Neural cell (in vitro differentiated cells): Measurements from ENCODE around the gene FCHSD2. TPM values are rescaled to one million over a fixed set of nuclear protein-coding genes. Genes with fewer than 3 reads are reported as not detected.

ENCODE experiments used
- H2AFZ ChIP-seq: fragments of 200-600, 300-800 bp; sonication (generic), shearing (Covaris generic); 2 replicates; pipeline ENCODE4 v1.6.0; 2014; ENCODE audit warnings: low read depth, mild to moderate bottlenecking, antibody characterized with exemption, low read length, moderate library complexity
- H3F3A ChIP-seq: fragments of 200-600 bp; shearing (Covaris generic); 2 replicates; pipeline ENCODE4 v1.6.1; 2016; ENCODE audit warnings: mild to moderate bottlenecking, moderate library complexity, mixed read lengths, antibody characterized with exemption, low read length; ENCODE audit not compliant: insufficient read depth, poor library complexity, severe bottlenecking
- H3K27ac ChIP-seq: fragments of 200-600, 300-800 bp; sonication (generic), shearing (Covaris generic); 2 replicates; pipeline ENCODE4 v1.5.1; 2014; ENCODE audit warnings: mild to moderate bottlenecking, low read length, moderate library complexity
- H3K27me3 ChIP-seq: fragments of 300-800, 200-600 bp; sonication (generic), shearing (Covaris generic); 2 replicates; pipeline ENCODE4 v1.6.0; 2014; ENCODE audit warnings: mild to moderate bottlenecking, low read depth, low read length, moderate library complexity; ENCODE audit not compliant: insufficient read depth
- H3K36me3 ChIP-seq: fragments of 300-800, 200-600 bp; sonication (generic), shearing (Covaris generic); 2 replicates; pipeline ENCODE4 v1.5.1; 2014; ENCODE audit warnings: mild to moderate bottlenecking, antibody characterized with exemption, low read length, moderate library complexity; ENCODE audit not compliant: insufficient read depth
- H3K4me2 ChIP-seq: fragments of 300-800, 200-600 bp; sonication (generic), shearing (Covaris generic); 2 replicates; pipeline ENCODE4 v1.6.0; 2014; ENCODE audit warnings: mild to moderate bottlenecking, low read length
- H3K4me3 ChIP-seq: fragments of 300-800, 200-600 bp; sonication (generic), shearing (Covaris generic); 2 replicates; pipeline ENCODE4 v1.5.1; 2014; ENCODE audit warnings: mild to moderate bottlenecking, low read length, moderate library complexity
- H3K79me2 ChIP-seq: fragments of 200-600 bp; shearing (Covaris generic); replicated peaks from 2 replicates; pipeline ENCODE4 v1.6.0; 2014; ENCODE audit warnings: mild to moderate bottlenecking, low read length, moderate library complexity; ENCODE audit not compliant: insufficient read depth
- H3K9ac ChIP-seq: fragments of 300-800, 200-600 bp; sonication (generic), shearing (Covaris generic); 2 replicates; pipeline ENCODE4 v1.6.1; 2016; ENCODE audit warnings: mild to moderate bottlenecking, low read length, mixed read lengths
- H3K9me2 ChIP-seq: fragments of 200-600 bp; shearing (Covaris generic); 2 replicates; pipeline ENCODE4 v1.6.1; 2016; ENCODE audit warnings: mild to moderate bottlenecking, low read length, mixed read lengths; ENCODE audit not compliant: insufficient read depth
- H3K9me3 ChIP-seq: fragments of 200-600, 300-800 bp; sonication (generic), shearing (Covaris generic); 2 replicates; pipeline ENCODE4 v1.6.1; 2016; ENCODE audit warnings: mild to moderate bottlenecking, mixed run types, low read length, moderate library complexity, mixed read lengths
- H4K20me1 ChIP-seq: fragments of 200-600 bp; shearing (Covaris generic); 2 replicates; pipeline ENCODE4 v1.6.1; 2016; ENCODE audit warnings: mild to moderate bottlenecking, mixed run types; ENCODE audit not compliant: insufficient read depth
- EP300 ChIP-seq: fragments of 450-650 bp; conservative IDR thresholded peaks from 2 replicates; pipeline ENCODE4 v1.6.1; 2014; ENCODE audit warnings: antibody characterized with exemption, mild to moderate bottlenecking, moderate library complexity; ENCODE audit not compliant: poor library complexity, severe bottlenecking
- EZH2 ChIP-seq: fragments of 200-600, 300-800 bp; shearing (Covaris generic), sonication (generic); IDR thresholded peaks from 2 replicates; pipeline ENCODE4 v1.6.1; 2014; ENCODE audit warnings: antibody characterized with exemption, low read length, borderline replicate concordance, mild to moderate bottlenecking; ENCODE audit not compliant: insufficient read depth, poor library complexity, severe bottlenecking
- MXI1 ChIP-seq: fragments of 450-650 bp; conservative IDR thresholded peaks from 2 replicates; pipeline ENCODE4 v1.6.1; 2014; ENCODE audit warnings: antibody characterized with exemption, mild to moderate bottlenecking; ENCODE audit not compliant: poor library complexity, severe bottlenecking
- POLR2AphosphoS5 ChIP-seq: IDR thresholded peaks from 2 replicates; pipeline ENCODE4 v1.6.1; 2012
- RAD21 ChIP-seq: fragments of 450-650 bp; conservative IDR thresholded peaks from 2 replicates; pipeline ENCODE4 v1.6.1; 2014; ENCODE audit warnings: antibody characterized with exemption, mild to moderate bottlenecking, moderate library complexity
- SMC3 ChIP-seq: fragments of 450-650 bp; conservative IDR thresholded peaks from 2 replicates; pipeline ENCODE4 v1.6.1; 2014; ENCODE audit warnings: antibody characterized with exemption, mild to moderate bottlenecking, moderate library complexity; ENCODE audit not compliant: poor library complexity
- TAF1 ChIP-seq: IDR thresholded peaks from 2 replicates; pipeline ENCODE4 v1.6.1; 2012; ENCODE audit warnings: low read depth
- polyA plus RNA-seq: library from polyadenylated mRNA; depleted of rRNA; stranded (reverse); fragments of >200 nt; gene quantifications from 2 replicates; pipeline ENCODE4 v1.2.3, GENCODE V29; 2014
- TF ChIP-seq, protein P1 (sequence below): fragments of 450-650 bp; IDR thresholded peaks from 2 replicates; pipeline ENCODE4 v1.5.1; 2014; ENCODE audit warnings: antibody characterized with exemption, mild to moderate bottlenecking, moderate library complexity; ENCODE audit not compliant: poor library complexity, severe bottlenecking
- TF ChIP-seq, protein P2 (sequence below): IDR thresholded peaks from 2 replicates; pipeline ENCODE4 v1.6.1; 2012; ENCODE audit warnings: borderline replicate concordance

Gene FCHSD2
- polyA plus RNA-seq, 1 donor from 2014 or later = 40.8 TPM

DNA sequence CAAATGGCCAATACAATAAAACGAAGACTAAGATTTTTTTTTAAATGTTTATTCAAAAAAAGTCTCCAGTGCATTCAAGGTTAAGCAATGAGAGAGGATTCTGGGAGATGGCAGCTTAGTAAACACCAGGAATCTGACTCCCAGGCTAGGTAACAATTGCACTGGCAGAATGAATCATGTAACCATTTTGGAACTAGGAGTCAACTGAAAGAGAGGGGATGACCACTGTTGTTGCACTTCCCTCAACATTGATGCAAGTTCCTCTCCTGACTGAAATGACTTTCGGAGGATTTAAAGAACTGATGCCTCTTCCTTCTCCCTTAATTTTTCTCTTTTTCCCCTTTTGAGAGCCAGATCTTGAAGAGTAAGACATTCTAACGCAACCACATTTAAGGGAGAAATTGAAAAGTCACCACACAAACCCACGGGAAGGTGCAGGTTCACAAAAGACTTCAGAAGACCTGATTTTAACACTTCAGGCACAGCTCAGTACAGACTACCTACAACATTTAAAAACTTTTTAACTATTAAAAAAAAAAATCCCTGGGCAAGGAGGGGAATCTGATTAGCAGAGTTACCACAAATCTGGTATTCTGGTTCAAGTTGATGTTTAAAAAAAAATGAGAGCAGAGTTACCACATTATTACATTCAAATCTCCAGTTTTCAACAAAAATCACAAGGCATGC is 56.8 kb downstream of the FCHSD2 start:
- Histone ChIP-seq H3K27me3 (no peaks in the 10 kb centered on the region), H3K9me3 (no peaks in the 10 kb centered on the region), H2AFZ (no peak overlapping the region), H3K79me2 (peaks cover 3% of the 10 kb centered on the region), H3K4me3 (no peak overlapping the region), H4K20me1 (no peaks in the 10 kb centered on the region), H3K4me2 (no peak overlapping the region), H3K27ac (no peak overlapping the region), H3K36me3 (no peaks in the 10 kb centered on the region), H3K9ac (no peak overlapping the region), H3K9me2 (no peaks in the 10 kb centered on the region), H3F3A (no peaks in the 10 kb centered on the region)
- no peak for TF ChIP-seq POLR2AphosphoS5
- TF ChIP-seq EZH2 = no peak
- TF ChIP-seq, protein P1, sequence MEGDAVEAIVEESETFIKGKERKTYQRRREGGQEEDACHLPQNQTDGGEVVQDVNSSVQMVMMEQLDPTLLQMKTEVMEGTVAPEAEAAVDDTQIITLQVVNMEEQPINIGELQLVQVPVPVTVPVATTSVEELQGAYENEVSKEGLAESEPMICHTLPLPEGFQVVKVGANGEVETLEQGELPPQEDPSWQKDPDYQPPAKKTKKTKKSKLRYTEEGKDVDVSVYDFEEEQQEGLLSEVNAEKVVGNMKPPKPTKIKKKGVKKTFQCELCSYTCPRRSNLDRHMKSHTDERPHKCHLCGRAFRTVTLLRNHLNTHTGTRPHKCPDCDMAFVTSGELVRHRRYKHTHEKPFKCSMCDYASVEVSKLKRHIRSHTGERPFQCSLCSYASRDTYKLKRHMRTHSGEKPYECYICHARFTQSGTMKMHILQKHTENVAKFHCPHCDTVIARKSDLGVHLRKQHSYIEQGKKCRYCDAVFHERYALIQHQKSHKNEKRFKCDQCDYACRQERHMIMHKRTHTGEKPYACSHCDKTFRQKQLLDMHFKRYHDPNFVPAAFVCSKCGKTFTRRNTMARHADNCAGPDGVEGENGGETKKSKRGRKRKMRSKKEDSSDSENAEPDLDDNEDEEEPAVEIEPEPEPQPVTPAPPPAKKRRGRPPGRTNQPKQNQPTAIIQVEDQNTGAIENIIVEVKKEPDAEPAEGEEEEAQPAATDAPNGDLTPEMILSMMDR = no peak
- TF ChIP-seq RAD21 = no peak
- TF ChIP-seq MXI1 = no peak
- TF ChIP-seq SMC3 = no peak
- TF ChIP-seq, protein P2, sequence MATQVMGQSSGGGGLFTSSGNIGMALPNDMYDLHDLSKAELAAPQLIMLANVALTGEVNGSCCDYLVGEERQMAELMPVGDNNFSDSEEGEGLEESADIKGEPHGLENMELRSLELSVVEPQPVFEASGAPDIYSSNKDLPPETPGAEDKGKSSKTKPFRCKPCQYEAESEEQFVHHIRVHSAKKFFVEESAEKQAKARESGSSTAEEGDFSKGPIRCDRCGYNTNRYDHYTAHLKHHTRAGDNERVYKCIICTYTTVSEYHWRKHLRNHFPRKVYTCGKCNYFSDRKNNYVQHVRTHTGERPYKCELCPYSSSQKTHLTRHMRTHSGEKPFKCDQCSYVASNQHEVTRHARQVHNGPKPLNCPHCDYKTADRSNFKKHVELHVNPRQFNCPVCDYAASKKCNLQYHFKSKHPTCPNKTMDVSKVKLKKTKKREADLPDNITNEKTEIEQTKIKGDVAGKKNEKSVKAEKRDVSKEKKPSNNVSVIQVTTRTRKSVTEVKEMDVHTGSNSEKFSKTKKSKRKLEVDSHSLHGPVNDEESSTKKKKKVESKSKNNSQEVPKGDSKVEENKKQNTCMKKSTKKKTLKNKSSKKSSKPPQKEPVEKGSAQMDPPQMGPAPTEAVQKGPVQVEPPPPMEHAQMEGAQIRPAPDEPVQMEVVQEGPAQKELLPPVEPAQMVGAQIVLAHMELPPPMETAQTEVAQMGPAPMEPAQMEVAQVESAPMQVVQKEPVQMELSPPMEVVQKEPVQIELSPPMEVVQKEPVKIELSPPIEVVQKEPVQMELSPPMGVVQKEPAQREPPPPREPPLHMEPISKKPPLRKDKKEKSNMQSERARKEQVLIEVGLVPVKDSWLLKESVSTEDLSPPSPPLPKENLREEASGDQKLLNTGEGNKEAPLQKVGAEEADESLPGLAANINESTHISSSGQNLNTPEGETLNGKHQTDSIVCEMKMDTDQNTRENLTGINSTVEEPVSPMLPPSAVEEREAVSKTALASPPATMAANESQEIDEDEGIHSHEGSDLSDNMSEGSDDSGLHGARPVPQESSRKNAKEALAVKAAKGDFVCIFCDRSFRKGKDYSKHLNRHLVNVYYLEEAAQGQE = no peak
- no peak for TF ChIP-seq TAF1
- TF ChIP-seq EP300 = no peak

DNA sequence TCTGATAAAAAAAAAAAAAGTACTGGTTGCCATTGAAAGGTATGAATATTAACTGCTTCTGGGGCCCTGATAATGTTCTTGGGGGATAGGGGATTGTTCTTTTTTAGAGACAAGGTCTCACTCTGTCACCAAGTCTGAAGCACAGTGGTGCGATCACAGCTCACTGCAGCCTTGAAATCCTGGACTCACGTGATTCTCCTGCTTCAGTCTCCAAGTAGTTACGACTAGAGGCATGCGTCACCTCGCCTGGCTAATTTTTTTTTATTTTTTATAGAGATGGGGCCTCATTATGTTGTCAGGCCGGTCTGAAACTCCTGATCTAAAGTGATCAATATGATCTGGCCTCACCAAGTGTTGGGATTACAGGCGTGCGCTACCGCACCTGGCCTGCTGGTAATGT is 63.5 kb downstream of the FCHSD2 start:
- no peaks in the 10 kb centered on the region for H3K27me3 ChIP-seq
- H2AFZ ChIP-seq = no peak overlapping the region
- H4K20me1 ChIP-seq = no peaks in the 10 kb centered on the region
- no peaks in the 10 kb centered on the region for H3K9me2 ChIP-seq
- TF ChIP-seq RAD21 (no peak), EZH2 (no peak), SMC3 (no peak), EP300 (no peak), TAF1 (no peak)
- TF ChIP-seq, protein P1 = no peak
- TF ChIP-seq, protein P2 = no peak
- no peak overlapping the region for H3K4me3 ChIP-seq
- no peak overlapping the region for H3K27ac ChIP-seq
- H3K9me3 ChIP-seq = peaks cover 5% of the 10 kb centered on the region
- H3K9ac ChIP-seq = no peak overlapping the region
- no peaks in the 10 kb centered on the region for H3F3A ChIP-seq
- H3K79me2 ChIP-seq = no peaks in the 10 kb centered on the region
- H3K36me3 ChIP-seq = peaks cover 5% of the 10 kb centered on the region
- H3K4me2 ChIP-seq = no peak overlapping the region
